ENCODE data around the gene TCEAL2.
"Not testable (repeated sequence)": the region's sequence is repeated elsewhere in the genome, so short reads cannot be mapped to it uniquely, and the experiment has no call there.

The TCEAL2 gene

DNA sequence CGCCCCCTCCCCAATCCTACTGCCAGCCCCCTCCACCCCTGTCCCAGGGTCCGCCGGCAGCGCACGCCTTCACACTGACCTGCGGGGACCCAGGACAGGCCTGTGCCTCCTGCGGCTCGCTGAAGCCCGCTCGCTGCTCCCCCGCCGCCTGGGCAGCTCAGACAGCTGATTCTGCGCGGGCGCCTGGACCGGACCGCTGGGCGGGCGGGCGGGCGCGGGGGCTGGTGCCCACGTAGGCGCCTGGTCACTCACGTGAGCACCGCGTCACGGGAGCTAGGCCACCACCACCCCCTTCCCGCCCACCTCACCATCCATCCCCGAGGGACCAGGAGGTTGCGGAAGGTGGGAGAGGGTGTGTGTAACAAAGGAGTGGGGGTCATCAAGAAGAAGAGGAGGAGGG lies 16.8 kb downstream of the TCEAL2 start, which contains the start of gene TCEAL6:
TCEAL6 (minus strand) TSS at position 208 of the 400 bp plus-strand sequence.
- not testable (repeated sequence) for H3K9me3 ChIP-seq (ENCODE audit: insufficient read depth, low read depth, low read length); H3K36me3 ChIP-seq (ENCODE audit: insufficient read depth, low read depth, low read length); H3K4me3 ChIP-seq (ENCODE audit: low read length)

DNA sequence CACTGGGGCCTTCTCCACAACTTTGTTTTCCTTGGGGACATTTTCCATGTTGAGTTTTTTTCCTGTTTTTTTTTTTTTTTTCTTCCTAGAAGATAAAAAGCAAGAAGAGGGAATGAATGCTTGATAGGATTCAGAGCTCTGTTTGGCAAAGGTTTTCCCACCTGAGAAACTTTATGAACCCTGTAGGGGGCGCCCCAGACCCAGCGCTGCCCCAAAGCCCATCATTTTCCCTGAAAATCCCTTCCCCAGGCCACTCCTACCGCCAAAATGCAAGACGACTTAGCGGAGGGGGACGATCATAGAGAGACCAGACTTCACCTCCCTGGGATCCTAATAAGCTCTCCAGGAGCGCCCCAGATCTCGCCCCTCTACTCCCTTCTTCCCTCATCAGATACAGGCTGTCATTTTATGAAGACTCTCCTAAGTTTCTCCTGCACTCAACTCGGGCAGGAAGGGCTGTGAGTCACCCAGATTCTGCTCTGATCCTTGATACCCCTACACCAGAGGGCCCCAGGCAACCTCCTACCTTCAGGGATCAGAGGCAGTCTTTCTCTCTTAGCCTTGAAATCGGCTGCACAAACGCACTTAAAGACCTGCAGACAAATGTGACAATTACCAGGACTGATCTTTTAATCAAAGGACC lies 28.9 kb downstream of the TCEAL2 start:
- peak overlapping the region; percentile 80 for H3K4me3 ChIP-seq (ENCODE audit: low read length)
- H3K27ac ChIP-seq (ENCODE audit: low read length), result no peak overlapping the region
- H3K9me3 ChIP-seq (ENCODE audit: insufficient read depth, low read depth, low read length), result no peaks in the 10 kb centered on the region
- no peak overlapping the region; the same call in 1 of the 2 replicates for H3K9ac ChIP-seq (ENCODE audit: low read depth, low read length)
- H3K27me3 ChIP-seq (ENCODE audit: insufficient read depth, low read length), result peaks cover 15% of the 10 kb centered on the region
- H3K36me3 ChIP-seq (ENCODE audit: insufficient read depth, low read depth, low read length), result no peaks in the 10 kb centered on the region
- H3K4me1 ChIP-seq (ENCODE audit: insufficient read depth, low read length), result no peaks in the 10 kb centered on the region

More for the DNA sequence above, 16.8 kb downstream of the TCEAL2 start, which contains the start of gene TCEAL6:
- H3K9ac ChIP-seq (ENCODE audit: low read depth, low read length); H3K27ac ChIP-seq (ENCODE audit: low read length); H3K4me1 ChIP-seq (ENCODE audit: insufficient read depth, low read length): not testable (repeated sequence)
- H3K27me3 ChIP-seq (ENCODE audit: insufficient read depth, low read length), result peaks cover 12% of the 10 kb centered on the region; the same call in 1 of the 2 replicates

DNA sequence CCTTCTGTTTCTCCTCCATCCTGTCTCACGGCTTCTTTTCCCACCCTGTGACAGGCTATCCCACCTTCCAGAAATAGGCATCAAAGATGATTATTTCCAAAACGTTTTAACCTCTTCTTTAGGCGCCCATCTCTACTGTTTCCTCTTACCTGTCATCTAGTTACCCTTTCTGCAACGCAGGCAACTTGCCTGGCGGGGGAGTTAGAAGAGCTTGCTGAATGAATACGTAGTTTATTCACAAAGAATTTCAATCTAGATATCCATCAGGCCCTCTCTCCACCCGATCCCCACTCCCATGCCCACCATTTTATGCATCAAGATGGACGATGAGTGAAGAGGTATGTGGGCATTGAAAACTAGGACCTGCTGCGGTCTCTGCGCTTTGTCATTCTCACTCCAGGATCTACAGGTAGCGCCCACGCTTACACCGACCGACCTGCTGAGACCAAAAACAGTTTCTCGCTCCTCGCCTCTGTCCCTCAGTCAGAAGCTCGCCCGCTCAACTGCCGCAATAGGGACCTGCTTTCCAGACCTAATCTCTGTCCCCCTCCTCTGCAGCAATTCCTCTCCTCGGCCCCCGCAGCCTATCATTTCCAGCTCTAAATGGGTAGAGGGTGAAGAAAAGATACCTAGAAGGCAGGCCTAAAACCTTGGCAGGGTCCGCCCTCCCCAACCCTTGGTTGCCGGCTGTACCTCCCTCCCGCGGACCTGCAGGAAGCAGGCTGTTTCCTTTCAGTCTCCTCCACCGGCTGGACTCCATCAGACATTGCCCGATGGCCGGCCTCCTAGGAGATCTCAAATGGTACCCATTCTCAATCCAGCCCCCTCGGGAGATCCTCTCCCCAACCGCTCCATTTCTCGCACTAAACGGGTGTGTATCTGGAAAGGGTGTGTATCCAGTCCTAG lies 29.7 kb downstream of the TCEAL2 start:
- Histone ChIP-seq H3K27me3 (ENCODE audit: insufficient read depth, low read length) (peaks cover 15% of the 10 kb centered on the region), H3K9ac (ENCODE audit: low read depth, low read length) (peak overlapping the region; percentile 58; the same call in 1 of the 2 replicates), H3K4me3 (ENCODE audit: low read length) (peak overlapping the region; percentile 80), H3K27ac (ENCODE audit: low read length) (no peak overlapping the region), H3K4me1 (ENCODE audit: insufficient read depth, low read length) (no peaks in the 10 kb centered on the region), H3K36me3 (ENCODE audit: insufficient read depth, low read depth, low read length) (no peaks in the 10 kb centered on the region), H3K9me3 (ENCODE audit: insufficient read depth, low read depth, low read length) (no peaks in the 10 kb centered on the region)

DNA sequence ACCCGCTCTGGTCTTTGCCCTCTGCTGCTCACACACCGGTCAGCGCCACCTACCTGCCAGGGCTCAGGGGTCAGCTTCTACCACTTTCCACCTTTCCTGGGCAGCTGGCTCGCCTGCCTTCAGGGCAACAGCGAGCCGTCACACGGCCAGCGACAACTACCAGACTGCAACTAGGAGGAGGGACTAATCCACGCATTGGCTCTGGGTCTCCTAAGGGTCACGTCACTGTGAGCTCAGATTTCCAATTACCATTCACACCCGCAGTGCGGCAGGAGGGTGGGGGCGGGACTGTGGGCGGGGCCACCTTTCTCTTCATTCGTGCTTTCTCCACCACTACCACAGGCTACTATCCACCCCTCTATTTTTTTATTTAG lies 30.3 kb downstream of the TCEAL2 start, which contains the start of gene BEX5:
BEX5 (minus strand) TSS at position 172 of the 374 bp plus-strand sequence. CDS start 1,712 bp downstream, outside the sequence.
- H3K4me3 ChIP-seq (ENCODE audit: low read length), result peak within 1 kb of the TSS; percentile 80
- no peaks in the 10 kb centered on the region for H3K4me1 ChIP-seq (ENCODE audit: insufficient read depth, low read length)
- peaks cover 15% of the 10 kb centered on the region for H3K27me3 ChIP-seq (ENCODE audit: insufficient read depth, low read length)
- no peak within 1 kb of the TSS for H3K27ac ChIP-seq (ENCODE audit: low read length)
- H3K9ac ChIP-seq (ENCODE audit: low read depth, low read length), result peak within 1 kb of the TSS; percentile 58; the same call in 1 of the 2 replicates
- no peaks in the 10 kb centered on the region for H3K9me3 ChIP-seq (ENCODE audit: insufficient read depth, low read depth, low read length)
- H3K36me3 ChIP-seq (ENCODE audit: insufficient read depth, low read depth, low read length), result no peaks in the 10 kb centered on the region

Data from iPS-20b (cell line).